SK-N-SH (cell line): ENCODE results near the gene AFAP1L2.

Experiments
- NFIC ChIP-seq: IDR thresholded peaks from 2 replicates; pipeline ENCODE4 v1.4.0; 2012; ENCODE audit warnings: borderline replicate concordance
- TF ChIP-seq, protein P1 (sequence below): fragments of 200-600 bp; sonication (generic); IDR thresholded peaks from 2 replicates; pipeline ENCODE4 v1.6.1; 2017; ENCODE audit warnings: antibody characterized with exemption, mild to moderate bottlenecking, moderate library complexity

DNA sequence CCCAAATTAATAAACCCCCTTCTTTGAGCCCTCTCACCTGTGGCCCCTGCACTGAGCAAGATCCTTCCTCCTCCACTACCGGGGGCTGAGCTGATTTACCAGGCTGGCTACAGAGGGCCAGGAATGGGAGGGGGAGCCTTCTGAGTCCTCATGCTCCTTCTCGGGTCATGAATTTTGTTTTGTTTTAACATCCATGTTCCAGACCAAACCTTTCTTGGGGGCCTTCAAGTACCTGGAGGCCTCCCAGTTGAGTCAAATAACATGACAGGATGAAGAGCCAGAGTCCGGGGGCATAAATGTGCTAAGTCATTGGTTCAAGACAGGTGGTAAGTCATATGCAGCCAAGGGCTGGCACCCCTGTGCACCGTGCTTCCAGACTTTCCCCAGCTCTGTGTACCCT is 39.6 kb downstream of the AFAP1L2 start:
- TF ChIP-seq, protein P1, sequence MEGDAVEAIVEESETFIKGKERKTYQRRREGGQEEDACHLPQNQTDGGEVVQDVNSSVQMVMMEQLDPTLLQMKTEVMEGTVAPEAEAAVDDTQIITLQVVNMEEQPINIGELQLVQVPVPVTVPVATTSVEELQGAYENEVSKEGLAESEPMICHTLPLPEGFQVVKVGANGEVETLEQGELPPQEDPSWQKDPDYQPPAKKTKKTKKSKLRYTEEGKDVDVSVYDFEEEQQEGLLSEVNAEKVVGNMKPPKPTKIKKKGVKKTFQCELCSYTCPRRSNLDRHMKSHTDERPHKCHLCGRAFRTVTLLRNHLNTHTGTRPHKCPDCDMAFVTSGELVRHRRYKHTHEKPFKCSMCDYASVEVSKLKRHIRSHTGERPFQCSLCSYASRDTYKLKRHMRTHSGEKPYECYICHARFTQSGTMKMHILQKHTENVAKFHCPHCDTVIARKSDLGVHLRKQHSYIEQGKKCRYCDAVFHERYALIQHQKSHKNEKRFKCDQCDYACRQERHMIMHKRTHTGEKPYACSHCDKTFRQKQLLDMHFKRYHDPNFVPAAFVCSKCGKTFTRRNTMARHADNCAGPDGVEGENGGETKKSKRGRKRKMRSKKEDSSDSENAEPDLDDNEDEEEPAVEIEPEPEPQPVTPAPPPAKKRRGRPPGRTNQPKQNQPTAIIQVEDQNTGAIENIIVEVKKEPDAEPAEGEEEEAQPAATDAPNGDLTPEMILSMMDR: no peak
- TF ChIP-seq NFIC: no peak
